Non-pigmented ciliary epithelial cell (primary cell): ENCODE data around the gene PPM1L.
A peak's percentile ranks its signal among the peaks of the same experiment; 100 is the strongest.
"Not testable (repeated sequence)": the region's sequence is repeated elsewhere in the genome, so short reads cannot be mapped to it uniquely, and the experiment has no call there.

Experiments
- DNase-seq: peaks from one replicate; pipeline ENCODE4 v3.0.0-alpha.2; 2010; ENCODE audit warnings: low read depth

Gene PPM1L

GRCh38 chr3:160987982-160988964 is 232.2 kb downstream of the PPM1L start:
- DNase-seq = no peak

- no peak for DNase-seq
Observed at GRCh38 chr3:160990446-160990845, 234.4 kb downstream of the PPM1L start.

GRCh38 chr3:160992712-160993111 is 236.7 kb downstream of the PPM1L start:
- no peak for DNase-seq

GRCh38 chr3:160996811-160997210 is 240.8 kb downstream of the PPM1L start:
- no peak for DNase-seq

- no peak for DNase-seq
Observed at GRCh38 chr3:160998581-160998980, 242.6 kb downstream of the PPM1L start.

GRCh38 chr3:160999274-160999673 is 243.2 kb downstream of the PPM1L start:
- DNase-seq = peak; percentile 32

GRCh38 chr3:161008086-161008485 is 252.1 kb downstream of the PPM1L start:
- no peak for DNase-seq

GRCh38 chr3:161010151-161010550 is 254.1 kb downstream of the PPM1L start:
- not testable (repeated sequence) for DNase-seq

GRCh38 chr3:161014843-161015749 is 259.1 kb downstream of the PPM1L start:
- no peak for DNase-seq

- no peak for DNase-seq
Observed at GRCh38 chr3:161016417-161017313, 260.6 kb downstream of the PPM1L start.

GRCh38 chr3:161017971-161018370 is 261.9 kb downstream of the PPM1L start:
- no peak for DNase-seq

- no peak for DNase-seq
Observed at GRCh38 chr3:161020256-161020655, 264.2 kb downstream of the PPM1L start.

GRCh38 chr3:161025911-161026310 is 269.9 kb downstream of the PPM1L start:
- no peak for DNase-seq

- no peak for DNase-seq
Observed at GRCh38 chr3:161026612-161027510, 270.8 kb downstream of the PPM1L start.

GRCh38 chr3:161028555-161029153 is 272.6 kb downstream of the PPM1L start:
- no peak for DNase-seq

GRCh38 chr3:161031134-161031533 is 275.1 kb downstream of the PPM1L start:
- no peak for DNase-seq

- peak; percentile 37 for DNase-seq
Observed at GRCh38 chr3:161034913-161035550, 279.0 kb downstream of the PPM1L start.

GRCh38 chr3:161035711-161036110 is 279.7 kb downstream of the PPM1L start:
- DNase-seq = peak; percentile 92

GRCh38 chr3:161038725-161039124 is 282.7 kb downstream of the PPM1L start:
- peak; percentile 40 for DNase-seq
